ENCODE data around the gene KRT32.

- TF ChIP-seq EZH2 (IDR thresholded peaks at IDR 0.05) (no peak), POLR2AphosphoS5 (IDR thresholded peaks at IDR 0.05; ENCODE audit: borderline replicate concordance, low read depth, low read length) (no peak)
Measured at GRCh38 chr17:41455236-41455635, 11.9 kb downstream of the KRT32 start.
